Measurements from ENCODE around the gene TSPAN14.

- TF ChIP-seq FOXP2 (optimal IDR thresholded peaks at IDR 0.05; ENCODE audit: control extremely low read depth, extremely low read length, insufficient read depth) (no peak), EZH2 (IDR thresholded peaks at IDR 0.05) (no peak)
Measured at GRCh38 chr10:80465839-80466590, 11.9 kb downstream of the TSPAN14 start.

Data from SK-N-MC (cell line).